ENCODE data around the gene ETS1. TPM values are rescaled to one million over a fixed set of nuclear protein-coding genes. Genes with fewer than 3 reads are reported as not detected.

Gene ETS1
- total RNA-seq, 1 experiment from 2014 or later, result 29.9 TPM

DNA sequence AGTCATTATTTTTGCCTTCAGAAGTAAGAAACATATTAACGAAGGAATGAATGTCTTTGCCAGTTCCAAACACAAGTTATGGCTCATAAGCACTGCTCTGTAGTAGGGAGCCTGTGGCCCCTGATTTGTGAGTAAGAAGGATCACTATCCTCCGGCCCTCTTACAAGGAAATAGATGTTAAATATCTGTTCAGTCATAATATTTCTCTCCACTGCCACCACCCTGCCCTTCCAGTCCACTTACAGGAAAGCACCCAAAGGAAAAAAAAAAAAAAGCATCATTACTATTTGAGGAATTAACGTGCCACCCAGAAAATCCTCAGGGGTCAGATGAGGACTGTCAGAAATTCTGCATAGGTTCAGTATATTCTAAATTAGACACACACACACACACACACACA, 123.4 kb downstream of the ETS1 start:
- Histone ChIP-seq H2AK5ac (ENCODE audit: insufficient read length, low read length) (no peak overlapping the region), H3K4ac (ENCODE audit: low read depth, low read length) (no peak overlapping the region), H3K27ac (ENCODE audit: insufficient read length, low read depth, low read length) (no peak overlapping the region)

More for the DNA sequence above, 123.4 kb downstream of the ETS1 start:
- Histone ChIP-seq H3K18ac (ENCODE audit: insufficient read length, low read depth, low read length) (no peak overlapping the region), H2BK20ac (ENCODE audit: low read depth, low read length, poor library complexity, severe bottlenecking) (no peak overlapping the region), H3K14ac (ENCODE audit: insufficient read depth, low read length) (no peak overlapping the region), H3K56ac (ENCODE audit: insufficient read length, low read depth, low read length) (no peak overlapping the region), H2BK12ac (ENCODE audit: insufficient read length, low read depth, low read length) (no peak overlapping the region), H4K20me1 (ENCODE audit: control insufficient read depth, insufficient read depth, insufficient read length) (no peaks in the 10 kb centered on the region), H2AFZ (ENCODE audit: low read length) (no peak overlapping the region), H3K79me2 (ENCODE audit: insufficient read depth, low read length) (no peaks in the 10 kb centered on the region), H3K79me1 (ENCODE audit: insufficient read depth, low read depth, low read length, poor library complexity, severe bottlenecking) (no peaks in the 10 kb centered on the region), H3T11ph (ENCODE audit: low read length) (no peak overlapping the region), H3K9ac (ENCODE audit: extremely low read depth, insufficient read length, low read length) (no peak overlapping the region), H2BK15ac (ENCODE audit: low read depth, low read length) (no peak overlapping the region), H3K4me1 (ENCODE audit: insufficient read depth, low read length) (no peaks in the 10 kb centered on the region), H2BK5ac (ENCODE audit: insufficient read length, low read length) (no peak overlapping the region), H3K27me3 (ENCODE audit: insufficient read depth, low read length) (no peaks in the 10 kb centered on the region), H3K4me2 (ENCODE audit: insufficient read depth, insufficient read length, low read length) (no peak overlapping the region), H2BK120ac (ENCODE audit: low read depth, low read length, poor library complexity, severe bottlenecking) (no peak overlapping the region), H3K9me3 (ENCODE audit: control insufficient read depth, low read depth, low read length) (no peaks in the 10 kb centered on the region), H4K8ac (replicated peaks; ENCODE audit: insufficient read length, low read depth, low read length) (no peak overlapping the region), H4K91ac (ENCODE audit: insufficient read length, low read depth, low read length) (no peak overlapping the region), H4K5ac (ENCODE audit: insufficient read length, low read depth, low read length) (no peak overlapping the region), H3K23ac (ENCODE audit: insufficient read length, low read depth, low read length) (no peak overlapping the region), H3K23me2 (ENCODE audit: insufficient read length, low read depth, low read length, poor library complexity, severe bottlenecking) (no peaks in the 10 kb centered on the region)
- no peaks in the 10 kb centered on the region for H3K27me3 Mint-ChIP-seq (ENCODE audit: low read depth)
- DNase-seq, result no peak
- no peak for TF ChIP-seq CTCF (conservative IDR thresholded peaks at IDR 0.05)
- no CpG with 5 or more reads among the region's 3 CpGs for WGBS (ENCODE audit: extremely low coverage, insufficient read length, low lambda C conversion rate)
- H3K36me3 Mint-ChIP-seq (ENCODE audit: insufficient read depth in 1 of 3, low read depth in 3 of 3), result peaks cover 3 to 36% (median 8%) of the 10 kb centered on the region in 3 experiments; a peak in 5 of 7 replicates
- peaks cover 0 to 3% of the 10 kb centered on the region in 2 experiments; a peak in 2 of 4 replicates for H3K4me1 Mint-ChIP-seq
- H3K27ac Mint-ChIP-seq, result no peak overlapping the region
- no peaks in the 10 kb centered on the region for H3K9me3 Mint-ChIP-seq
- H3K4me3 Mint-ChIP-seq, result no peak overlapping the region

Data from H9 (cell line).